Psoas muscle (tissue), 8 donors: ENCODE data around the gene UBN1. TPM values are rescaled to one million over a fixed set of nuclear protein-coding genes. Genes with fewer than 3 reads are reported as not detected.

Experiments used
- ATAC-seq, 4 donors: fragments of 200-7000 bp; cut with Tn5 transposase; one replicate each; pipeline ENCODE4 v1.9.1; 2020; ENCODE audit warnings: moderate library complexity in 3 of 4, mild to moderate bottlenecking in 2 of 4
- DNase-seq, 2 donors: peaks; one replicate each; pipeline ENCODE4 v3.0.0-alpha.2; 2020
- H3K27ac ChIP-seq: fragments of 200-600 bp; one replicate; pipeline ENCODE4 v1.8.0; 2022
- H3K27me3 ChIP-seq, 3 donors: fragments of 200-600 bp in 1 of 3; one replicate each; pipeline versions ENCODE4 v1.6.1 to v1.8.0; 2013 to 2022; ENCODE audit warnings: low read length in 2 of 3, mild to moderate bottlenecking in 2 of 3, moderate library complexity in 1 of 3; ENCODE audit not compliant: insufficient read depth in 3 of 3
- H3K36me3 ChIP-seq, 2 donors: fragments of 200-600 bp in 1 of 2; one replicate each; pipeline versions ENCODE4 v1.6.1 to v1.8.0; 2013 to 2022; ENCODE audit warnings: low read depth in 1 of 2, mild to moderate bottlenecking in 1 of 2, moderate library complexity in 1 of 2; ENCODE audit not compliant: insufficient read depth in 1 of 2
- H3K4me1 ChIP-seq: fragments of 200-600 bp; one replicate; pipeline ENCODE4 v1.8.0; 2022
- H3K4me3 ChIP-seq: fragments of 200-600 bp; one replicate; pipeline ENCODE4 v1.8.0; 2022; ENCODE audit warnings: mild to moderate bottlenecking
- H3K9me3 ChIP-seq: fragments of 200-600 bp; one replicate; pipeline ENCODE4 v1.8.0; 2022
- WGBS, 3 donors: extraction: QIAGEN DNeasy Blood & Tissue Kit; methylation state at CpG; one replicate each; pipeline versions ENCODE4 v1.1.6 to v1.1.7; 2013; 5-methylcytosine and 5-hydroxymethylcytosine counted together
- intact Hi-C, 2 donors: fragments of 100-400 bp; cut with DNase I; formaldehyde crosslinking; loops; one replicate each; pipeline versions ENCODE4 v1.11.0 to v1.14.2; 2022
- polyA plus RNA-seq, 3 donors: library from polyadenylated mRNA; stranded (reverse); fragments of 200-250 nt; gene quantifications; one replicate each; pipeline ENCODE4 v1.2.3, GENCODE V29; 2013
- total RNA-seq, 4 donors: library from RNA; stranded (reverse); fragmentation: NEBNext Ultra II Directional in 2 of 4; extraction: Animal tissue kit (Norgen Biotek cat#: 25700) in 2 of 4; gene quantifications; one replicate each; pipeline versions ENCODE4 v1.2.1 to v1.2.4, GENCODE V29; 2021 to 2023
- TF ChIP-seq, protein P1 (sequence below): fragments of 200-600 bp; IDR thresholded peaks from one replicate; pipeline ENCODE4 v1.8.0; 2022; ENCODE audit warnings: antibody characterized with exemption
- donor health status: healthy with polysubstance abuse.
- donor health status: DM: no; HTN: no; CAD: no; lungs with moderate emphysema.
- donor health status: Bipolar disorder and iron deficiency.
- donor health status: healthy.
- donor health status: DM: yes; HTN: yes; CAD: no.
- donor health status: DM: no; HTN: no; CAD: no.
- donor health status: DM: no; HTN: no; CAD: no.
- donor health status: DM: yes; HTN: yes; CAD: no.

UBN1 gene
- total and polyA plus RNA-seq, 7 donors: 9.1 to 33.3 (median 25.7) TPM

DNA sequence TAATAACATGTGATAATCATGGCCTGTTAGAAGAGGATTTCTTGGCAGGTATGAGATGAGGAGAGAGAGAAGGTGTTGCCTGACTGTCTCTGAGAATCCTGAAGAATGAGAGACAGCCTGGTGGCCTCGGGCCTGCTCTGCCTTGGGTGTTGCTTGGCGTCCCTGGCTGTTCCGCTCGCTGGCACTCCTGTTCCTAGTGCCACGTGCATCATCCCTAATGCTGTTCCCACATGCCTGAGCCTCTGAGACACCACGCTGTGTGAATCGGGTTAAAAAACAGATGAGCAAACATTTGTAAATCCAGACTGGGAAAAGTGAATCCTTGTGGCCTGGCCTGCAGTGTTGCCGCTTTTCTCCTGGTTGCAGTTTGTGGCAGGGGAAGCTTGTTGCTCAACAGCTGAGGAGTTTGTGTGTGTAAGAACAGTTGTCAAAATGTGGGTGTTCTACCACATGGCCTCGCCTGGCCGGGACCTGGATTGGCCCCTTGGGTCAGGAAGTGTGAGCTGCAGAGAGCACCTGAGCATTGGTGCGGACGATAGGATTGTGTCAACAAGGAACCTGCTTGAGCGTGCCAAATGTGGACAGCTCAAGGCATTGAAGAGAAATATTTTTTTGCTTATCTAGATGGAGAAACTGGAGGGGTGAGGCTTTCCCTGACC lies 22.0 kb downstream of the UBN1 start:
- 79 to 93% (median 84%) methylated on average over 13 of the region's 13 CpGs for WGBS, 3 donors
- H3K27ac ChIP-seq: no peak overlapping the region
- no peak for DNase-seq
- peaks cover 8 to 55% of the 10 kb centered on the region in 2 donors for H3K36me3 ChIP-seq
- peak in 2 of 4 donors; percentile 23 to 26 for ATAC-seq
- no peak overlapping the region for H3K4me3 ChIP-seq
- peaks cover 9% of the 10 kb centered on the region for H3K4me1 ChIP-seq
- TF ChIP-seq, protein P1, sequence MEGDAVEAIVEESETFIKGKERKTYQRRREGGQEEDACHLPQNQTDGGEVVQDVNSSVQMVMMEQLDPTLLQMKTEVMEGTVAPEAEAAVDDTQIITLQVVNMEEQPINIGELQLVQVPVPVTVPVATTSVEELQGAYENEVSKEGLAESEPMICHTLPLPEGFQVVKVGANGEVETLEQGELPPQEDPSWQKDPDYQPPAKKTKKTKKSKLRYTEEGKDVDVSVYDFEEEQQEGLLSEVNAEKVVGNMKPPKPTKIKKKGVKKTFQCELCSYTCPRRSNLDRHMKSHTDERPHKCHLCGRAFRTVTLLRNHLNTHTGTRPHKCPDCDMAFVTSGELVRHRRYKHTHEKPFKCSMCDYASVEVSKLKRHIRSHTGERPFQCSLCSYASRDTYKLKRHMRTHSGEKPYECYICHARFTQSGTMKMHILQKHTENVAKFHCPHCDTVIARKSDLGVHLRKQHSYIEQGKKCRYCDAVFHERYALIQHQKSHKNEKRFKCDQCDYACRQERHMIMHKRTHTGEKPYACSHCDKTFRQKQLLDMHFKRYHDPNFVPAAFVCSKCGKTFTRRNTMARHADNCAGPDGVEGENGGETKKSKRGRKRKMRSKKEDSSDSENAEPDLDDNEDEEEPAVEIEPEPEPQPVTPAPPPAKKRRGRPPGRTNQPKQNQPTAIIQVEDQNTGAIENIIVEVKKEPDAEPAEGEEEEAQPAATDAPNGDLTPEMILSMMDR: no peak
- no peaks in the 10 kb centered on the region for H3K9me3 ChIP-seq
- no peaks in the 10 kb centered on the region for H3K27me3 ChIP-seq
- intact Hi-C loops: no loop called here

DNA sequence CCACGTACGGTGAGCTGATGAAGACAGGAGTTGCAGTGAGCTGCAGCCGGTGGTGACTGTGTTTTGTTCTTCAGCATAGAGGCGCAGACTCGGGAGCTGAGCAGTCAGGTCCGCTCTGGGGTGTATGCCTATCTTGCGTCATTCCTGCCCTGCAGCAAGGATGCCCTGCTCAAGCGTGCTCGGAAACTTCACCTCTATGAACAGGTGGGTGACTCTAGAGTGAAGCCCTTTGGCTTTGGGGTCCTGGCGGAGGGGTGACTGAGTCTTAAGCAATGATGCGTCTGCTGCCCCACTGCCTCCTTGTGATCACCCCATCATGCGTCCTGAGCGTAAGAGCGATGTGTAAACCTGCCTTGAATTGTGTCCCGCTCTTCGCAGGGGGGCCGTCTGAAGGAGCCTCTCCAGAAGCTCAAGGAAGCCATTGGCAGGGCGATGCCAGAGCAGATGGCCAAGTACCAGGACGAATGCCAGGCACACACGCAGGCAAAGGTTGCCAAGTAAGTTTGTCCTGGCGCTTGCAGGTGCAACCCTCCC lies 22.9 kb downstream of the UBN1 start:
- H3K27me3 ChIP-seq: no peaks in the 10 kb centered on the region
- intact Hi-C loops: no loop called here
- peaks cover 12 to 64% of the 10 kb centered on the region in 2 donors for H3K36me3 ChIP-seq
- TF ChIP-seq, protein P1: no peak
- no peak overlapping the region for H3K27ac ChIP-seq
- DNase-seq (peak in 1 of 2 donors; percentile 78), ATAC-seq (peak in 3 of 4 donors; percentile 75 to 83 (median 79))
- H3K4me1 ChIP-seq: peaks cover 9% of the 10 kb centered on the region
- WGBS, 3 donors: 63 to 87% (median 72%) methylated on average over 21 of the region's 21 CpGs
- H3K9me3 ChIP-seq: no peaks in the 10 kb centered on the region
- no peak overlapping the region for H3K4me3 ChIP-seq

DNA sequence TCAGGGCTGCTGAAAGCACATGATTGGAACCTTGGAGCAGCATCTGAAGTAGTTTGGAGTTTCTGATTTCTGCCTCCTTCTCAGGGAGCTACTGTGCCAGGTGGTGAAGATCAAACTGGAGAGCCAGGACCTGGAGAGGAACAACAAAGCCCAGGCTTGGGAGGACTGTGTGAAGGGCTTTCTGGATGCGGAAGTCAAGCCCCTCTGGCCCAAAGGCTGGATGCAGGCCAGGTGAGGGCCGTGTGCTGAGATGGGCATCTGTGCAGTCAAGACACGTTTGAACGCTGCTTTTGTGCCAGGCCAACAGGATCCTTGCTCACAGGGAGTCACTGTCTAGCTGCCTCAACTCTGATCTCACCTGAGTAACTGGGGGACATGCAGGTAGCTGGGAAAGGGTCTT lies 23.8 kb downstream of the UBN1 start:
- H3K4me1 ChIP-seq: peaks cover 9% of the 10 kb centered on the region
- no peaks in the 10 kb centered on the region for H3K27me3 ChIP-seq
- H3K27ac ChIP-seq: no peak overlapping the region
- ATAC-seq (no peak), DNase-seq (no peak)
- no peak overlapping the region for H3K4me3 ChIP-seq
- TF ChIP-seq, protein P1: no peak
- WGBS, 3 donors: 68 to 88% (median 79%) methylated on average over 4 of the region's 4 CpGs
- intact Hi-C loops: no loop called here
- no peaks in the 10 kb centered on the region for H3K9me3 ChIP-seq
- peaks cover 12 to 73% of the 10 kb centered on the region in 2 donors for H3K36me3 ChIP-seq

DNA sequence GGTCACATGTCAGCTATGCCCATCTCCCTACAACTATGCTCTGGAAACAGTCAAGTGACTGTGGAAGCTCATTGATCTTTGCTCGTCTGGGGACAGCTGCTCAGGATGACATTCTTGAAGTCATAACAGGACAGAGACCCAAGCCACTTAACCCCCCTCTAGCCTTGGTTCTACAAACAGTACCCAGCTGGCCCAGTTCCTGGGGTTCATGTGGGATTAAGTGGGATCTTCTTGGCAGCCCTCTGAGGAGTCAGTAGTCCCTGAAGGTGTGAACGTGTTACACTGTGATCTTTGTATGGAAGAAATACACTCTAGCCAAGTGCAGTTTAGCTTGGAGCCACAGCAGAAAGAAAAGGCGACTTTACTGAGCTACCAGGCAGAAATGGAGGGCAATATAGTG lies 25.8 kb downstream of the UBN1 start:
- Histone ChIP-seq H3K4me3 (no peak overlapping the region), H3K4me1 (peaks cover 9% of the 10 kb centered on the region), H3K27ac (no peak overlapping the region), H3K9me3 (no peaks in the 10 kb centered on the region), H3K36me3 (peaks cover 12 to 93% of the 10 kb centered on the region in 2 donors), H3K27me3 (no peaks in the 10 kb centered on the region)
- DNase-seq (no peak), ATAC-seq (no peak)
- TF ChIP-seq, protein P1: no peak
- intact Hi-C loops: no loop called here
- WGBS, 3 donors: 40 to 59% (median 53%) methylated on average over 3 of the region's 3 CpGs

DNA sequence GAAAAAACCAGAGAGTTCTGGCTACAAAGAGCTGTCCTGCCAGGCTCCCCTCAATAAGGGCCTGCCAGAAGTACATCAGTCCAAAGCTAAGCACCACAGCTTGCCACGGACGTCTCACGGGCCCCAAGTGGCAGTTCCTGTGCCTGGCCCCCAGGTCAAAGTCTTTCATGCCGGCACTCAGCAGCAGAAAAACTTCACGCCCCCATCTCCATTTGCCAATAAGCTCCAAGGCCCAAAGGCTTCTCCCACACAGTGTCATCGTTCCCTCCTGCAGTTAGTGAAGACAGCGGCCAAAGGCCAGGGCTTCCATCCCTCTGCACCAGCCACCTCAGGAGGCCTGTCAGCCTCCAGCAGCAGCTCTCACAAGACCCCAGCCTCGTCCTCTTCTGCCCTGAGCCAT lies 27.4 kb downstream of the UBN1 start:
- H3K4me1 ChIP-seq: peaks cover 9% of the 10 kb centered on the region
- TF ChIP-seq, protein P1: no peak
- no peaks in the 10 kb centered on the region for H3K27me3 ChIP-seq
- WGBS, 3 donors: 58 to 80% (median 67%) methylated on average over 8 of the region's 8 CpGs
- intact Hi-C loops: no loop called here
- DNase-seq (no peak), ATAC-seq (no peak)
- H3K27ac ChIP-seq: no peak overlapping the region
- H3K4me3 ChIP-seq: no peak overlapping the region
- no peaks in the 10 kb centered on the region for H3K9me3 ChIP-seq
- peaks cover 12 to 100% of the 10 kb centered on the region in 2 donors for H3K36me3 ChIP-seq
